IMR-90 (cell line): ENCODE results near the gene PKD1. TPM values are rescaled to one million over a fixed set of nuclear protein-coding genes. Genes with fewer than 3 reads are reported as not detected.

Source experiments
- ATAC-seq: fragments of 200-7000 bp; cut with Tn5 transposase; 2 replicates; pipeline ENCODE4 v1.9.1; 2020; ENCODE audit warnings: low read depth, mild to moderate bottlenecking, moderate library complexity
- BruUV-seq: library from RNA; stranded (reverse); fragments of 400-500 nt; replicated peaks from 2 replicates; lab custom pipeline; 2021; lab: Mats Ljungman, UMichigan
- CTCF ChIA-PET: fragments of 300-600 bp; formaldehyde crosslinking; extraction: SDS; loops from one replicate; lab custom pipeline; 2021; ENCODE audit warnings: antibody characterized with exemption; lab: Yijun Ruan, JAX
- POLR2A ChIA-PET: fragments of 300-600 bp; sonication (Branson Sonifier 250); formaldehyde crosslinking; loops from one replicate; lab custom pipeline; 2022; ENCODE audit warnings: antibody characterized with exemption; ENCODE audit not compliant: unreplicated experiment; lab: Charles Lee
- DNase-seq: peaks from one replicate; pipeline ENCODE4 v3.0.0; 2013
- H2AFZ ChIP-seq: replicated peaks from 2 replicates; pipeline ENCODE3; 2013; ENCODE audit warnings: low read length, mild to moderate bottlenecking; ENCODE audit not compliant: poor library complexity
- H2AK5ac ChIP-seq: 2 replicates; pipeline ENCODE4 v1.6.1; 2013; ENCODE audit warnings: low read depth, low read length, inconsistent platforms
- H2AK9ac ChIP-seq: replicated peaks from 2 replicates; pipeline ENCODE3; 2013; ENCODE audit warnings: mild to moderate bottlenecking, low read depth, low read length, moderate library complexity; ENCODE audit not compliant: poor library complexity
- H2BK120ac ChIP-seq: 2 replicates; pipeline ENCODE4 v1.6.1; 2013; ENCODE audit warnings: low read depth, low read length, inconsistent platforms
- H2BK15ac ChIP-seq: 3 replicates; pipeline ENCODE4 v1.6.1; 2013; ENCODE audit warnings: low read depth, low read length, inconsistent platforms
- H2BK20ac ChIP-seq: 2 replicates; pipeline ENCODE4 v1.6.1; 2013; ENCODE audit warnings: low read depth, mild to moderate bottlenecking, inconsistent platforms, low read length, moderate library complexity
- H2BK5ac ChIP-seq: 2 replicates; pipeline ENCODE4 v1.6.1; 2013; ENCODE audit warnings: mild to moderate bottlenecking, low read depth, low read length, inconsistent platforms; ENCODE audit not compliant: poor library complexity, severe bottlenecking
- H3K14ac ChIP-seq: replicated peaks from 2 replicates; pipeline ENCODE4 v1.6.1; 2013; ENCODE audit warnings: low read depth, low read length, inconsistent platforms
- H3K18ac ChIP-seq: 2 replicates; pipeline ENCODE4 v1.6.1; 2013; ENCODE audit warnings: low read depth, low read length, control low read depth
- H3K23ac ChIP-seq: 2 replicates; pipeline ENCODE4 v1.6.1; 2013; ENCODE audit warnings: low read depth, low read length, inconsistent platforms
- H3K27ac ChIP-seq: 2 replicates; pipeline ENCODE4 v1.5.1; 2013; ENCODE audit warnings: mild to moderate bottlenecking, control low read depth, low read length; ENCODE audit not compliant: insufficient read depth
- H3K27me3 ChIP-seq: 2 replicates; pipeline ENCODE4 v1.6.1; 2013; ENCODE audit warnings: low read length; ENCODE audit not compliant: control insufficient read depth, insufficient read depth
- H3K36me3 ChIP-seq: 2 replicates; pipeline ENCODE4 v1.6.1; 2013; ENCODE audit warnings: low read length, mixed read lengths; ENCODE audit not compliant: control insufficient read depth, insufficient read depth
- H3K4ac ChIP-seq: 2 replicates; pipeline ENCODE4 v1.6.1; 2013; ENCODE audit warnings: low read depth, low read length, inconsistent platforms
- H3K4me1 ChIP-seq: 2 replicates; pipeline ENCODE4 v1.6.1; 2013; ENCODE audit warnings: low read length, mixed read lengths; ENCODE audit not compliant: control insufficient read depth, insufficient read depth
- H3K4me2 ChIP-seq: 2 replicates; pipeline ENCODE4 v1.6.1; 2013; ENCODE audit warnings: low read depth, mild to moderate bottlenecking, control low read depth, low read length, moderate library complexity
- H3K4me3 ChIP-seq: 2 replicates; pipeline ENCODE4 v1.5.1; 2013; ENCODE audit warnings: low read depth, mild to moderate bottlenecking, control low read depth, low read length, moderate library complexity; ENCODE audit not compliant: insufficient read depth
- H3K56ac ChIP-seq: 2 replicates; pipeline ENCODE4 v1.6.1; 2013; ENCODE audit warnings: low read length, inconsistent platforms; ENCODE audit not compliant: insufficient read depth; ENCODE audit errors: extremely low read depth
- H3K79me1 ChIP-seq, 2 experiments: 2 replicates each; pipeline ENCODE4 v1.6.1; 2013; ENCODE audit warnings: low read length in 2 of 2, inconsistent platforms in 1 of 2, low read depth in 1 of 2
- H3K9ac ChIP-seq: 2 replicates; pipeline ENCODE4 v1.6.1; 2013; ENCODE audit warnings: low read depth, low read length, control low read depth
- H3K9me1 ChIP-seq: 2 replicates; pipeline ENCODE4 v1.6.1; 2013; ENCODE audit warnings: low read length, inconsistent platforms; ENCODE audit not compliant: insufficient read depth
- H3K9me3 ChIP-seq: 2 replicates; pipeline ENCODE4 v1.6.1; 2013; ENCODE audit warnings: low read length; ENCODE audit not compliant: control insufficient read depth, insufficient read depth
- H4K20me1 ChIP-seq: 2 replicates; pipeline ENCODE4 v1.6.1; 2013; ENCODE audit warnings: low read length, inconsistent platforms; ENCODE audit not compliant: insufficient read depth
- H4K5ac ChIP-seq: 2 replicates; pipeline ENCODE4 v1.6.1; 2013; ENCODE audit warnings: mild to moderate bottlenecking, low read depth, low read length, control low read depth
- H4K8ac ChIP-seq, 2 experiments: 2 replicates each; pipeline ENCODE4 v1.6.1; 2013; ENCODE audit warnings: low read depth in 2 of 2, low read length in 2 of 2, control low read depth in 1 of 2, inconsistent platforms in 1 of 2
- H4K91ac ChIP-seq: 2 replicates; pipeline ENCODE4 v1.6.1; 2013; ENCODE audit warnings: low read depth, low read length, inconsistent platforms; ENCODE audit not compliant: insufficient read depth
- CEBPB ChIP-seq: IDR thresholded peaks from 2 replicates; pipeline ENCODE4 v1.6.1; 2012; ENCODE audit warnings: low read depth, low read length, improper control_type of control experiment
- CHD1 ChIP-seq: IDR thresholded peaks from 2 replicates; pipeline ENCODE4 v1.6.1; 2012; ENCODE audit warnings: low read depth, low read length, improper control_type of control experiment
- ELK1 ChIP-seq: fragments of 150-350 bp; IDR thresholded peaks from 2 replicates; pipeline ENCODE4 v1.6.1; 2016; ENCODE audit warnings: low read depth, mild to moderate bottlenecking, low read length, moderate library complexity, borderline replicate concordance
- MAZ ChIP-seq: IDR thresholded peaks from 2 replicates; pipeline ENCODE4 v1.6.1; 2012; ENCODE audit warnings: low read depth, mild to moderate bottlenecking, low read length, improper control_type of control experiment, moderate library complexity, borderline replicate concordance
- MXI1 ChIP-seq: IDR thresholded peaks from 2 replicates; pipeline ENCODE4 v1.6.1; 2012; ENCODE audit warnings: low read depth, mild to moderate bottlenecking, low read length, moderate library complexity, borderline replicate concordance
- NFE2L2 ChIP-seq: fragments of 150-350 bp; IDR thresholded peaks from 2 replicates; pipeline ENCODE4 v1.6.1; 2016; ENCODE audit warnings: low read depth, mild to moderate bottlenecking, low read length
- POLR2A ChIP-seq: IDR thresholded peaks from 2 replicates; pipeline ENCODE4 v1.6.1; 2012; ENCODE audit warnings: mild to moderate bottlenecking, low read depth, low read length
- RAD21 ChIP-seq: IDR thresholded peaks from 2 replicates; pipeline ENCODE4 v1.6.1; 2012; ENCODE audit warnings: low read length, improper control_type of control experiment
- RCOR1 ChIP-seq: IDR thresholded peaks from 2 replicates; pipeline ENCODE4 v1.6.1; 2012; ENCODE audit warnings: mild to moderate bottlenecking, low read length, improper control_type of control experiment; ENCODE audit not compliant: insufficient replicate concordance
- RFX5 ChIP-seq: IDR thresholded peaks from 2 replicates; pipeline ENCODE4 v1.8.0; 2012; ENCODE audit warnings: low read depth, mild to moderate bottlenecking, low read length, moderate library complexity
- SMC3 ChIP-seq: fragments of 150-350 bp; IDR thresholded peaks from 2 replicates; pipeline ENCODE4 v1.6.1; 2016; ENCODE audit warnings: low read depth, mild to moderate bottlenecking, antibody characterized with exemption, low read length, moderate library complexity
- WGBS, 2 experiments: methylation state at CpG; one replicate each; pipeline versions ENCODE4 v1.1.5 to v1.1.7; 2013; ENCODE audit warnings: missing lambda C conversion rate in 2 of 2; ENCODE audit not compliant: insufficient read length in 1 of 2; ENCODE audit errors: extremely low coverage in 2 of 2; 5-methylcytosine and 5-hydroxymethylcytosine counted together
- dilution Hi-C: fragments of 300-500 bp; cut with HindIII; formaldehyde crosslinking; loops from one replicate; pipeline ENCODE4 v1.14.3; 2018; ENCODE audit warnings: low sequenced_read_pairs; ENCODE audit not compliant: unreplicated experiment
- in situ Hi-C: fragments of 300-500 bp; cut with MboI; formaldehyde crosslinking; loops from 3 replicates; pipeline ENCODE4 v1.14.3; 2019; ENCODE audit warnings: low sequenced_read_pairs, inconsistent platforms, mixed read lengths
- intact Hi-C: fragments of 100-400 bp; cut with micrococcal nuclease; formaldehyde crosslinking; loops from 2 replicates; pipeline ENCODE4 v1.10.0; 2022
- polyA plus RNA-seq, 3 experiments: library from polyadenylated mRNA; depleted of rRNA; stranded (reverse); fragments of >200 nt; gene quantifications; 2 replicates each; pipeline ENCODE4 v1.2.3, GENCODE V29; 2012; ENCODE audit warnings: low replicate concordance in 1 of 3
- total RNA-seq: library from RNA; depleted of rRNA; stranded (reverse); fragments of >200 nt; gene quantifications from 2 replicates; pipeline ENCODE4 v1.2.3, GENCODE V29; 2012
- TF ChIP-seq, protein P1 (sequence below): fragments of 150-350 bp; IDR thresholded peaks from 2 replicates; pipeline ENCODE4 v1.6.1; 2017; ENCODE audit warnings: mild to moderate bottlenecking, antibody characterized with exemption, low read length, low read depth
- TF ChIP-seq, protein P2 (sequence below): conservative IDR thresholded peaks from 2 replicates; pipeline ENCODE4 v1.5.1; 2012; ENCODE audit warnings: mild to moderate bottlenecking, low read depth, low read length, improper control_type of control experiment

The PKD1 gene
- total and polyA plus RNA-seq, 2 of the 4 experiments (the other 2 are of a cell fraction), result 7.9 to 97.3 TPM

DNA sequence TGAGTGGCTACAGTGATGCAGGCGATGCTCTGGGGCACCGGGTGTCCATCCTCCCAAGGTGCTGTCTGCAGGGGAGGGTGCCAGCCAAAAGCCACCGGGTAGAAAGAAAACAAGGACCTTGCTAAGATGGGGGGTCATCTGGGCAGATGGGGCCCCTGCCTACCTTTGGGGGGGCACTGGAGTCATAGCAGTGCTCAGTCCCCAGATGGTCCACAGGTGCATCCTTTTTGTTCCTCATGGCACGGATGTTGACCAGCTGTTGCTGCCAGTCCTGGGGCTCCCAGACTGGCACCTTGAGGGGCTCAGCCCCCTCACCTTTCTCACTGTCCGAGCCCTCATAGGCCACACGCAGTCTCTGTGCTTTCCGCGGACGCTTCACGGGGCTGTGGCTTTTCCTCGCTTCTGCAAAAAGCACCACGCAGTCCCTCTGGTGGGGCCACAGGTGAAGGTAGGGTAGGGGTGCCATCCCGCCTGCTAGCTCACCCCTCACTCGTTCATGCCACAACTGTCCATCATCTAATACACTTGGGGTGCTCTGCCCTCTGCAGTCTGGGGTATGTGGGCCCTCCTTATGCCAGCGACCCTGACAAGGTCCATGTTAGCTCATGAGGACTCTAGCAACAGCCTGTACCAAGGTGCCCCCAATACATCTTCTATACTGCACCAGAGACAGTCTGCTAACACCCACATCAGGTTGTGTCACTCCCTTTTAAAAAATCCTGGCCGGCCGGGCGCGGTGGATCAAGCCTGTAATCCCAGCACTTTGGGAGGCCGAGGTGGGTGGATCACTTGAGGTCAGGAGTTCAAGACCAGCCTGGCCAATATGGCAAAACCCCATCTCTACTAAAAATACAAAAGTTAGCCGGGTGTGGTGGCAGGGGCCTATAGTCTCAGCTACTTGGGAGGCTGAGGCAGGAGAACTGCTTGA, 89.5 kb downstream of the PKD1 start:
- H3K4me3 ChIP-seq, result no peak overlapping the region
- no peak for ATAC-seq
- TF ChIP-seq RAD21 (no peak), SMC3 (no peak), MXI1 (no peak), ELK1 (no peak), CEBPB (no peak), NFE2L2 (no peak), MAZ (no peak), CHD1 (no peak), RFX5 (no peak), POLR2A (no peak), RCOR1 (no peak)
- TF ChIP-seq, protein P1, sequence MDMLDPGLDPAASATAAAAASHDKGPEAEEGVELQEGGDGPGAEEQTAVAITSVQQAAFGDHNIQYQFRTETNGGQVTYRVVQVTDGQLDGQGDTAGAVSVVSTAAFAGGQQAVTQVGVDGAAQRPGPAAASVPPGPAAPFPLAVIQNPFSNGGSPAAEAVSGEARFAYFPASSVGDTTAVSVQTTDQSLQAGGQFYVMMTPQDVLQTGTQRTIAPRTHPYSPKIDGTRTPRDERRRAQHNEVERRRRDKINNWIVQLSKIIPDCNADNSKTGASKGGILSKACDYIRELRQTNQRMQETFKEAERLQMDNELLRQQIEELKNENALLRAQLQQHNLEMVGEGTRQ, result no peak
- TF ChIP-seq, protein P2, sequence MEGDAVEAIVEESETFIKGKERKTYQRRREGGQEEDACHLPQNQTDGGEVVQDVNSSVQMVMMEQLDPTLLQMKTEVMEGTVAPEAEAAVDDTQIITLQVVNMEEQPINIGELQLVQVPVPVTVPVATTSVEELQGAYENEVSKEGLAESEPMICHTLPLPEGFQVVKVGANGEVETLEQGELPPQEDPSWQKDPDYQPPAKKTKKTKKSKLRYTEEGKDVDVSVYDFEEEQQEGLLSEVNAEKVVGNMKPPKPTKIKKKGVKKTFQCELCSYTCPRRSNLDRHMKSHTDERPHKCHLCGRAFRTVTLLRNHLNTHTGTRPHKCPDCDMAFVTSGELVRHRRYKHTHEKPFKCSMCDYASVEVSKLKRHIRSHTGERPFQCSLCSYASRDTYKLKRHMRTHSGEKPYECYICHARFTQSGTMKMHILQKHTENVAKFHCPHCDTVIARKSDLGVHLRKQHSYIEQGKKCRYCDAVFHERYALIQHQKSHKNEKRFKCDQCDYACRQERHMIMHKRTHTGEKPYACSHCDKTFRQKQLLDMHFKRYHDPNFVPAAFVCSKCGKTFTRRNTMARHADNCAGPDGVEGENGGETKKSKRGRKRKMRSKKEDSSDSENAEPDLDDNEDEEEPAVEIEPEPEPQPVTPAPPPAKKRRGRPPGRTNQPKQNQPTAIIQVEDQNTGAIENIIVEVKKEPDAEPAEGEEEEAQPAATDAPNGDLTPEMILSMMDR, result no peak

More for the DNA sequence above, 89.5 kb downstream of the PKD1 start:
- intact Hi-C loops (no loop called here), in situ Hi-C loops (no loop called here), dilution Hi-C loops (no loop called here)
- H3K4me1 ChIP-seq, result peaks cover 13% of the 10 kb centered on the region
- H3K9ac ChIP-seq, result no peak overlapping the region
- no peaks in the 10 kb centered on the region; the same call in none of the 2 replicates for H4K20me1 ChIP-seq
- peak overlapping the region; percentile 63 for H4K91ac ChIP-seq
- DNase-seq, result no peak
- H3K79me1 ChIP-seq, result peaks cover 21 to 46% of the 10 kb centered on the region in 2 experiments
- no peak overlapping the region for H2AFZ ChIP-seq
- H3K56ac ChIP-seq, result no peak overlapping the region
- peak overlapping the region; percentile 45; the same call in 1 of the 2 replicates for H3K23ac ChIP-seq
- H2AK5ac ChIP-seq, result peak overlapping the region; percentile 92
- H3K27ac ChIP-seq, result peak overlapping the region; percentile 33
- peak overlapping the region in 1 of 2 experiments; percentile 42; a peak in 3 of 4 replicates for H4K8ac ChIP-seq
- H3K18ac ChIP-seq, result no peak overlapping the region
- no peak overlapping the region; the same call in 1 of the 2 replicates for H4K5ac ChIP-seq
- H2BK5ac ChIP-seq, result peak overlapping the region; percentile 60
- 93% methylated on average over 3 of the region's 21 CpGs; no CpG with 5 or more reads in 1 of the 2 experiments for WGBS, 2 experiments
- peaks cover 10% of the 10 kb centered on the region for H3K9me1 ChIP-seq
- H2AK9ac ChIP-seq, result peak overlapping the region; percentile 23
- no peak overlapping the region; the same call in none of the 2 replicates for H3K14ac ChIP-seq
- H3K4me2 ChIP-seq, result no peak overlapping the region
- ChIA-PET POLR2A (no interaction called here), CTCF (no interaction called here)
- no peak overlapping the region; the same call in 2 of the 3 replicates for H2BK15ac ChIP-seq
- peaks cover 11% of the 10 kb centered on the region; the same call in 1 of the 2 replicates for H3K36me3 ChIP-seq
- no peaks in the 10 kb centered on the region for H3K9me3 ChIP-seq
- H2BK120ac ChIP-seq, result peak overlapping the region; percentile 47; the same call in 1 of the 2 replicates
- no TSS peak for BruUV-seq
- H3K27me3 ChIP-seq, result no peaks in the 10 kb centered on the region
- H2BK20ac ChIP-seq, result no peak overlapping the region
- H3K4ac ChIP-seq, result peak overlapping the region; percentile 80
